ENCODE data around the gene ZBTB47. TPM values are rescaled to one million over a fixed set of nuclear protein-coding genes. Genes with fewer than 3 reads are reported as not detected.

ZBTB47 gene
- polyA plus RNA-seq, 1 donor from 2014 or later = 4.8 TPM

- no peaks in the 10 kb centered on the region for H4K20me1 ChIP-seq (ENCODE audit: insufficient read depth)
- H2AFZ ChIP-seq (ENCODE audit: low read depth, low read length) = no peak overlapping the region
- no peaks in the 10 kb centered on the region for H3K9me2 ChIP-seq (ENCODE audit: insufficient read depth, low read length)
- H3K4me3 ChIP-seq (ENCODE audit: low read length) = no peak overlapping the region
- no peaks in the 10 kb centered on the region for H3K9me3 ChIP-seq (ENCODE audit: low read length)
- H3F3A ChIP-seq (ENCODE audit: insufficient read depth, low read length, poor library complexity, severe bottlenecking) = no peaks in the 10 kb centered on the region
- no peak overlapping the region for H3K27ac ChIP-seq (ENCODE audit: low read length)
- H3K9ac ChIP-seq (ENCODE audit: low read length) = no peak overlapping the region
- H3K36me3 ChIP-seq (ENCODE audit: insufficient read depth, low read length) = no peaks in the 10 kb centered on the region
- no peaks in the 10 kb centered on the region for H3K79me2 ChIP-seq (replicated peaks; ENCODE audit: insufficient read depth, low read length)
- TF ChIP-seq EZH2 (IDR thresholded peaks at IDR 0.05; ENCODE audit: borderline replicate concordance, insufficient read depth, low read length, poor library complexity, severe bottlenecking) = no peak
- no peak for TF ChIP-seq MXI1 (conservative IDR thresholded peaks at IDR 0.05; ENCODE audit: poor library complexity, severe bottlenecking)
- TF ChIP-seq RAD21 (conservative IDR thresholded peaks at IDR 0.05) = no peak
- TF ChIP-seq TAF1 (IDR thresholded peaks at IDR 0.05; ENCODE audit: low read depth) = no peak
- no peak for TF ChIP-seq CTCF (IDR thresholded peaks at IDR 0.05; ENCODE audit: poor library complexity, severe bottlenecking)
- no peaks in the 10 kb centered on the region for H3K27me3 ChIP-seq (ENCODE audit: insufficient read depth, low read depth, low read length)
- H3K4me2 ChIP-seq (ENCODE audit: low read length) = no peak overlapping the region
Measured at GRCh38 chr3:42662813-42663535, 9.5 kb downstream of the ZBTB47 start.

- TF ChIP-seq EP300 (conservative IDR thresholded peaks at IDR 0.05; ENCODE audit: poor library complexity, severe bottlenecking) (no peak), TAF1 (IDR thresholded peaks at IDR 0.05; ENCODE audit: low read depth) (no peak), REST (IDR thresholded peaks at IDR 0.05; ENCODE audit: borderline replicate concordance) (no peak), EZH2 (IDR thresholded peaks at IDR 0.05; ENCODE audit: borderline replicate concordance, insufficient read depth, low read length, poor library complexity, severe bottlenecking) (no peak), POLR2AphosphoS5 (IDR thresholded peaks at IDR 0.05) (no peak), CTCF (IDR thresholded peaks at IDR 0.05; ENCODE audit: poor library complexity, severe bottlenecking) (no peak), SMC3 (conservative IDR thresholded peaks at IDR 0.05; ENCODE audit: poor library complexity) (no peak), MXI1 (conservative IDR thresholded peaks at IDR 0.05; ENCODE audit: poor library complexity, severe bottlenecking) (no peak), RAD21 (conservative IDR thresholded peaks at IDR 0.05) (no peak)
- Histone ChIP-seq H3F3A (ENCODE audit: insufficient read depth, low read length, poor library complexity, severe bottlenecking) (no peaks in the 10 kb centered on the region), H3K9ac (ENCODE audit: low read length) (no peak overlapping the region), H3K9me3 (ENCODE audit: low read length) (no peaks in the 10 kb centered on the region), H3K4me2 (ENCODE audit: low read length) (no peak overlapping the region), H3K9me2 (ENCODE audit: insufficient read depth, low read length) (no peaks in the 10 kb centered on the region), H3K36me3 (ENCODE audit: insufficient read depth, low read length) (no peaks in the 10 kb centered on the region), H3K27me3 (ENCODE audit: insufficient read depth, low read depth, low read length) (no peaks in the 10 kb centered on the region), H3K79me2 (replicated peaks; ENCODE audit: insufficient read depth, low read length) (no peaks in the 10 kb centered on the region), H2AFZ (ENCODE audit: low read depth, low read length) (no peak overlapping the region), H3K4me3 (ENCODE audit: low read length) (no peak overlapping the region), H4K20me1 (ENCODE audit: insufficient read depth) (no peaks in the 10 kb centered on the region), H3K27ac (ENCODE audit: low read length) (no peak overlapping the region)
Measured at GRCh38 chr3:42663581-42664437, 10.3 kb downstream of the ZBTB47 start.
